RPMI8226 (cell line): ENCODE measurements around the gene CACHD1.
A peak's percentile ranks its signal among the peaks of the same experiment; 100 is the strongest.
"Not testable (repeated sequence)": the region's sequence is repeated elsewhere in the genome, so short reads cannot be mapped to it uniquely, and the experiment has no call there.

Source experiments
- DNase-seq: peaks from one replicate; pipeline ENCODE4 v3.0.0-alpha.2; 2015

The CACHD1 gene

GRCh38 chr1:64598100-64598571 is 128.2 kb downstream of the CACHD1 start:
- no peak for DNase-seq

- DNase-seq, result no peak
Observed at GRCh38 chr1:64599242-64599641, 129.3 kb downstream of the CACHD1 start.

GRCh38 chr1:64601207-64601606 is 131.3 kb downstream of the CACHD1 start:
- DNase-seq, result no peak

GRCh38 chr1:64608005-64608650 is 138.2 kb downstream of the CACHD1 start:
- no peak for DNase-seq

- no peak for DNase-seq
Observed at GRCh38 chr1:64608651-64609048, 138.7 kb downstream of the CACHD1 start.

- not testable (repeated sequence) for DNase-seq
Observed at GRCh38 chr1:64610950-64611349, 141.0 kb downstream of the CACHD1 start.

- no peak for DNase-seq
Observed at GRCh38 chr1:64616039-64616438, 146.1 kb downstream of the CACHD1 start.

GRCh38 chr1:64623750-64624191 is 153.8 kb downstream of the CACHD1 start:
- DNase-seq, result no peak

GRCh38 chr1:64624218-64624713 is 154.3 kb downstream of the CACHD1 start:
- DNase-seq, result no peak

- DNase-seq, result no peak
Observed at GRCh38 chr1:64624808-64625207, 154.9 kb downstream of the CACHD1 start.

GRCh38 chr1:64630611-64631010 is 160.7 kb downstream of the CACHD1 start:
- DNase-seq, result peak; percentile 26

GRCh38 chr1:64631346-64632034 is 161.6 kb downstream of the CACHD1 start:
- DNase-seq, result no peak

- no peak for DNase-seq
Observed at GRCh38 chr1:64632936-64633335, 163.0 kb downstream of the CACHD1 start.

GRCh38 chr1:64645735-64646134 is 175.8 kb downstream of the CACHD1 start:
- DNase-seq, result no peak

GRCh38 chr1:64650411-64650810 is 180.5 kb downstream of the CACHD1 start:
- no peak for DNase-seq

GRCh38 chr1:64651841-64652240 is 181.9 kb downstream of the CACHD1 start:
- no peak for DNase-seq

GRCh38 chr1:64653466-64653865 is 183.5 kb downstream of the CACHD1 start:
- no peak for DNase-seq

- no peak for DNase-seq
Observed at GRCh38 chr1:64654519-64655341, 184.8 kb downstream of the CACHD1 start.

- DNase-seq, result no peak
Observed at GRCh38 chr1:64655861-64656260, 185.9 kb downstream of the CACHD1 start.

GRCh38 chr1:64659478-64660138 is 189.7 kb downstream of the CACHD1 start:
- DNase-seq, result no peak

GRCh38 chr1:64663668-64664067 is 193.7 kb downstream of the CACHD1 start:
- peak; percentile 20 for DNase-seq

- no peak for DNase-seq
Observed at GRCh38 chr1:64664299-64664698, 194.4 kb downstream of the CACHD1 start.
